Measurements from ENCODE around the gene UTS2.

Gene UTS2

GRCh38 chr1:7839526-7839925 is 13.3 kb downstream of the UTS2 start:
- H3K4me1 ChIP-seq (ENCODE audit: control insufficient read depth in 2 of 2, insufficient read depth in 1 of 2, low read depth in 1 of 2, low read length in 2 of 2) = no peaks in the 10 kb centered on the region
- no peak overlapping the region for H3K23ac ChIP-seq (ENCODE audit: low read depth, low read length, poor library complexity)
- H3K9me3 ChIP-seq (replicated peaks in 1 of 2; ENCODE audit: control insufficient read depth in 2 of 2, insufficient read depth in 1 of 2, low read depth in 1 of 2, low read length in 2 of 2) = peaks cover 2 to 16% of the 10 kb centered on the region in 2 donors
- H3K27ac ChIP-seq (replicated peaks; ENCODE audit: low read length) = no peak overlapping the region
- WGBS, 2 donors (ENCODE audit: extremely low coverage in 2 of 2, insufficient read length in 2 of 2, insufficient replicate concordance in 1 of 2) = no CpG with 5 or more reads among the region's 3 CpGs
- H3K27me3 ChIP-seq (ENCODE audit: control insufficient read depth in 3 of 3, insufficient read depth in 3 of 3, low read depth in 1 of 3, low read length in 3 of 3) = no peaks in the 10 kb centered on the region
- H2BK15ac ChIP-seq (ENCODE audit: low read length) = no peak overlapping the region
- H4K91ac ChIP-seq (ENCODE audit: low read depth, low read length, poor library complexity) = no peak overlapping the region
- H3K18ac ChIP-seq (ENCODE audit: low read length) = no peak overlapping the region
- H3K79me1 ChIP-seq (ENCODE audit: low read depth, low read length) = no peaks in the 10 kb centered on the region
- DNase-seq (ENCODE audit: low spot score) = no peak
- peaks cover 0 to 22% of the 10 kb centered on the region in 2 donors for H3K36me3 ChIP-seq (replicated peaks in 1 of 2; ENCODE audit: control insufficient read depth in 2 of 2, insufficient read depth in 2 of 2, low read length in 2 of 2)
- H3K4ac ChIP-seq (ENCODE audit: low read length) = no peak overlapping the region
- no peak overlapping the region for H3K9ac ChIP-seq (ENCODE audit: low read depth, low read length, poor library complexity)
- no peak overlapping the region for H2AK5ac ChIP-seq (ENCODE audit: low read depth, low read length)
- no peak overlapping the region for H3K4me3 ChIP-seq (ENCODE audit: low read length in 2 of 2)
- H3K4me2 ChIP-seq (ENCODE audit: insufficient read depth, low read length, poor library complexity, severe bottlenecking) = no peak overlapping the region
- H2BK120ac ChIP-seq (ENCODE audit: low read depth, low read length) = no peak overlapping the region
- H2BK12ac ChIP-seq (ENCODE audit: low read length) = no peak overlapping the region
- H2AFZ ChIP-seq (ENCODE audit: low read length) = no peak overlapping the region
- no peak overlapping the region for H2BK5ac ChIP-seq (ENCODE audit: low read length)
- no peak overlapping the region for H4K8ac ChIP-seq (ENCODE audit: low read depth, low read length)
- no peak overlapping the region for H3K14ac ChIP-seq (ENCODE audit: low read length)

GRCh38 chr1:7838714-7839113 is 14.2 kb downstream of the UTS2 start:
- H2BK120ac ChIP-seq (ENCODE audit: low read depth, low read length) = no peak overlapping the region
- H4K91ac ChIP-seq (ENCODE audit: low read depth, low read length, poor library complexity) = no peak overlapping the region
- H3K14ac ChIP-seq (ENCODE audit: low read length) = no peak overlapping the region
- peaks cover 2 to 16% of the 10 kb centered on the region in 2 donors for H3K9me3 ChIP-seq (replicated peaks in 1 of 2; ENCODE audit: control insufficient read depth in 2 of 2, insufficient read depth in 1 of 2, low read depth in 1 of 2, low read length in 2 of 2)
- WGBS, 2 donors (ENCODE audit: extremely low coverage in 2 of 2, insufficient read length in 2 of 2, insufficient replicate concordance in 1 of 2) = no CpG with 5 or more reads among the region's 2 CpGs
- no peaks in the 10 kb centered on the region for H3K27me3 ChIP-seq (ENCODE audit: control insufficient read depth in 3 of 3, insufficient read depth in 3 of 3, low read depth in 1 of 3, low read length in 3 of 3)
- no peak overlapping the region for H2BK5ac ChIP-seq (ENCODE audit: low read length)
- no peaks in the 10 kb centered on the region for H3K79me1 ChIP-seq (ENCODE audit: low read depth, low read length)
- no peak overlapping the region for H3K4me3 ChIP-seq (ENCODE audit: low read length in 2 of 2)
- H2BK12ac ChIP-seq (ENCODE audit: low read length) = no peak overlapping the region
- H3K18ac ChIP-seq (ENCODE audit: low read length) = no peak overlapping the region
- no peak overlapping the region for H3K9ac ChIP-seq (ENCODE audit: low read depth, low read length, poor library complexity)
- no peak overlapping the region for H4K8ac ChIP-seq (ENCODE audit: low read depth, low read length)
- H3K4ac ChIP-seq (ENCODE audit: low read length) = no peak overlapping the region
- no peak overlapping the region for H2AFZ ChIP-seq (ENCODE audit: low read length)
- DNase-seq (ENCODE audit: low spot score) = no peak
- no peaks in the 10 kb centered on the region for H3K4me1 ChIP-seq (ENCODE audit: control insufficient read depth in 2 of 2, insufficient read depth in 1 of 2, low read depth in 1 of 2, low read length in 2 of 2)
- H3K27ac ChIP-seq (replicated peaks; ENCODE audit: low read length) = no peak overlapping the region
- no peak overlapping the region for H3K23ac ChIP-seq (ENCODE audit: low read depth, low read length, poor library complexity)
- H2AK5ac ChIP-seq (ENCODE audit: low read depth, low read length) = no peak overlapping the region
- no peak overlapping the region for H3K4me2 ChIP-seq (ENCODE audit: insufficient read depth, low read length, poor library complexity, severe bottlenecking)
- H3K36me3 ChIP-seq (replicated peaks in 1 of 2; ENCODE audit: control insufficient read depth in 2 of 2, insufficient read depth in 2 of 2, low read length in 2 of 2) = peaks cover 0 to 22% of the 10 kb centered on the region in 2 donors
- no peak overlapping the region for H2BK15ac ChIP-seq (ENCODE audit: low read length)

GRCh38 chr1:7833035-7833434 is 19.8 kb downstream of the UTS2 start:
- no peak overlapping the region for H3K9ac ChIP-seq (ENCODE audit: low read depth, low read length, poor library complexity)
- H3K36me3 ChIP-seq (replicated peaks in 1 of 2; ENCODE audit: control insufficient read depth in 2 of 2, insufficient read depth in 2 of 2, low read length in 2 of 2) = peaks cover 0 to 31% of the 10 kb centered on the region in 2 donors
- no peak overlapping the region for H3K23ac ChIP-seq (ENCODE audit: low read depth, low read length, poor library complexity)
- H3K27ac ChIP-seq (replicated peaks; ENCODE audit: low read length) = no peak overlapping the region
- no peaks in the 10 kb centered on the region for H3K27me3 ChIP-seq (ENCODE audit: control insufficient read depth in 3 of 3, insufficient read depth in 3 of 3, low read depth in 1 of 3, low read length in 3 of 3)
- H2BK120ac ChIP-seq (ENCODE audit: low read depth, low read length) = no peak overlapping the region
- no peak overlapping the region for H3K18ac ChIP-seq (ENCODE audit: low read length)
- no peak overlapping the region for H2BK12ac ChIP-seq (ENCODE audit: low read length)
- H3K4me2 ChIP-seq (ENCODE audit: insufficient read depth, low read length, poor library complexity, severe bottlenecking) = no peak overlapping the region
- H2AK5ac ChIP-seq (ENCODE audit: low read depth, low read length) = no peak overlapping the region
- H2BK5ac ChIP-seq (ENCODE audit: low read length) = no peak overlapping the region
- no peaks in the 10 kb centered on the region for H3K79me1 ChIP-seq (ENCODE audit: low read depth, low read length)
- no peak overlapping the region for H3K4ac ChIP-seq (ENCODE audit: low read length)
- peaks cover 0 to 2% of the 10 kb centered on the region in 2 donors for H3K9me3 ChIP-seq (replicated peaks in 1 of 2; ENCODE audit: control insufficient read depth in 2 of 2, insufficient read depth in 1 of 2, low read depth in 1 of 2, low read length in 2 of 2)
- H3K14ac ChIP-seq (ENCODE audit: low read length) = no peak overlapping the region
- no peak overlapping the region for H4K8ac ChIP-seq (ENCODE audit: low read depth, low read length)
- no peak overlapping the region for H3K4me3 ChIP-seq (ENCODE audit: low read length in 2 of 2)
- no peak for DNase-seq (ENCODE audit: low spot score)
- H2BK15ac ChIP-seq (ENCODE audit: low read length) = no peak overlapping the region
- H3K4me1 ChIP-seq (ENCODE audit: control insufficient read depth in 2 of 2, insufficient read depth in 1 of 2, low read depth in 1 of 2, low read length in 2 of 2) = no peaks in the 10 kb centered on the region
- no peak overlapping the region for H4K91ac ChIP-seq (ENCODE audit: low read depth, low read length, poor library complexity)
- no peak overlapping the region for H2AFZ ChIP-seq (ENCODE audit: low read length)

GRCh38 chr1:7831458-7831857 is 21.4 kb downstream of the UTS2 start:
- Histone ChIP-seq H2AK5ac (ENCODE audit: low read depth, low read length) (no peak overlapping the region), H3K18ac (ENCODE audit: low read length) (no peak overlapping the region), H3K79me1 (ENCODE audit: low read depth, low read length) (no peaks in the 10 kb centered on the region), H2BK12ac (ENCODE audit: low read length) (no peak overlapping the region), H2AFZ (ENCODE audit: low read length) (no peak overlapping the region), H3K4ac (ENCODE audit: low read length) (no peak overlapping the region), H4K8ac (ENCODE audit: low read depth, low read length) (no peak overlapping the region), H3K36me3 (replicated peaks in 1 of 2; ENCODE audit: control insufficient read depth in 2 of 2, insufficient read depth in 2 of 2, low read length in 2 of 2) (peaks cover 4 to 28% of the 10 kb centered on the region in 2 donors), H3K27me3 (ENCODE audit: control insufficient read depth in 3 of 3, insufficient read depth in 3 of 3, low read depth in 1 of 3, low read length in 3 of 3) (no peaks in the 10 kb centered on the region), H2BK5ac (ENCODE audit: low read length) (no peak overlapping the region), H3K4me2 (ENCODE audit: insufficient read depth, low read length, poor library complexity, severe bottlenecking) (no peak overlapping the region), H3K23ac (ENCODE audit: low read depth, low read length, poor library complexity) (no peak overlapping the region), H3K9ac (ENCODE audit: low read depth, low read length, poor library complexity) (no peak overlapping the region), H3K27ac (replicated peaks; ENCODE audit: low read length) (no peak overlapping the region), H2BK15ac (ENCODE audit: low read length) (no peak overlapping the region), H3K14ac (ENCODE audit: low read length) (no peak overlapping the region), H3K9me3 (replicated peaks in 1 of 2; ENCODE audit: control insufficient read depth in 2 of 2, insufficient read depth in 1 of 2, low read depth in 1 of 2, low read length in 2 of 2) (no peaks in the 10 kb centered on the region), H3K4me1 (ENCODE audit: control insufficient read depth in 2 of 2, insufficient read depth in 1 of 2, low read depth in 1 of 2, low read length in 2 of 2) (no peaks in the 10 kb centered on the region), H2BK120ac (ENCODE audit: low read depth, low read length) (no peak overlapping the region), H3K4me3 (ENCODE audit: low read length in 2 of 2) (no peak overlapping the region), H4K91ac (ENCODE audit: low read depth, low read length, poor library complexity) (no peak overlapping the region)
- no CpG with 5 or more reads among the region's 3 CpGs for WGBS, 2 donors (ENCODE audit: extremely low coverage in 2 of 2, insufficient read length in 2 of 2, insufficient replicate concordance in 1 of 2)
- no peak for DNase-seq (ENCODE audit: low spot score)
